ENCODE results near the gene PSAT1. TPM values are rescaled to one million over a fixed set of nuclear protein-coding genes. Genes with fewer than 3 reads are reported as not detected.

PSAT1 gene
- total RNA-seq = 1 to 10 TPM; 1.6 to 1.9 TPM

- Histone ChIP-seq H3K36me3 (no peaks in the 10 kb centered on the region), H3K27me3 (replicated peaks; ENCODE audit: insufficient read depth) (no peaks in the 10 kb centered on the region), H3K4me1 (ENCODE audit: control insufficient read depth in 1 of 2, low read depth in 2 of 2) (peaks cover 7 to 14% of the 10 kb centered on the region in 2 donors), H3K27ac (peak within 1 kb of the TSS in 1 of 2 donors; percentile 48), H3K4me3 (peak within 1 kb of the TSS; percentile 71), H3K9me3 (no peaks in the 10 kb centered on the region)
- TF ChIP-seq, protein P1, sequence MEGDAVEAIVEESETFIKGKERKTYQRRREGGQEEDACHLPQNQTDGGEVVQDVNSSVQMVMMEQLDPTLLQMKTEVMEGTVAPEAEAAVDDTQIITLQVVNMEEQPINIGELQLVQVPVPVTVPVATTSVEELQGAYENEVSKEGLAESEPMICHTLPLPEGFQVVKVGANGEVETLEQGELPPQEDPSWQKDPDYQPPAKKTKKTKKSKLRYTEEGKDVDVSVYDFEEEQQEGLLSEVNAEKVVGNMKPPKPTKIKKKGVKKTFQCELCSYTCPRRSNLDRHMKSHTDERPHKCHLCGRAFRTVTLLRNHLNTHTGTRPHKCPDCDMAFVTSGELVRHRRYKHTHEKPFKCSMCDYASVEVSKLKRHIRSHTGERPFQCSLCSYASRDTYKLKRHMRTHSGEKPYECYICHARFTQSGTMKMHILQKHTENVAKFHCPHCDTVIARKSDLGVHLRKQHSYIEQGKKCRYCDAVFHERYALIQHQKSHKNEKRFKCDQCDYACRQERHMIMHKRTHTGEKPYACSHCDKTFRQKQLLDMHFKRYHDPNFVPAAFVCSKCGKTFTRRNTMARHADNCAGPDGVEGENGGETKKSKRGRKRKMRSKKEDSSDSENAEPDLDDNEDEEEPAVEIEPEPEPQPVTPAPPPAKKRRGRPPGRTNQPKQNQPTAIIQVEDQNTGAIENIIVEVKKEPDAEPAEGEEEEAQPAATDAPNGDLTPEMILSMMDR (IDR thresholded peaks at IDR 0.05) = no peak
- ATAC-seq (ENCODE audit: insufficient number of reproducible peaks, low FRiP score, low read depth) (peak; percentile 74), DNase-seq (ENCODE audit: low spot score) (peak; percentile 32)
These were observed at the start of gene PSAT1 for GRCh38 chr9:78296893-78297671. TSS of gene PSAT1 (plus strand) at chr9:78297125. CDS start at chr9:78297211, 86 bp downstream.

GRCh38 chr9:78248635-78249034, 48.3 kb upstream of the PSAT1 start:
- H3K4me3 ChIP-seq = no peak overlapping the region
- no peaks in the 10 kb centered on the region for H3K4me1 ChIP-seq (ENCODE audit: control insufficient read depth in 1 of 2, low read depth in 2 of 2)
- TF ChIP-seq, protein P1 (IDR thresholded peaks at IDR 0.05) = no peak
- no peak overlapping the region for H3K27ac ChIP-seq
- ATAC-seq (ENCODE audit: insufficient number of reproducible peaks, low FRiP score, low read depth) = no peak
- no peak for DNase-seq (ENCODE audit: low spot score)
- no peaks in the 10 kb centered on the region for H3K36me3 ChIP-seq
- H3K27me3 ChIP-seq (replicated peaks; ENCODE audit: insufficient read depth) = no peaks in the 10 kb centered on the region
- H3K9me3 ChIP-seq = no peaks in the 10 kb centered on the region

- H3K4me3 ChIP-seq = no peak overlapping the region
- no peaks in the 10 kb centered on the region for H3K9me3 ChIP-seq
- no peaks in the 10 kb centered on the region for H3K36me3 ChIP-seq
- no peaks in the 10 kb centered on the region for H3K4me1 ChIP-seq (ENCODE audit: control insufficient read depth in 1 of 2, low read depth in 2 of 2)
- ATAC-seq (ENCODE audit: insufficient number of reproducible peaks, low FRiP score, low read depth) (no peak), DNase-seq (ENCODE audit: low spot score) (no peak)
- no peaks in the 10 kb centered on the region for H3K27me3 ChIP-seq (replicated peaks; ENCODE audit: insufficient read depth)
- TF ChIP-seq, protein P1 (IDR thresholded peaks at IDR 0.05) = no peak
- no peak overlapping the region for H3K27ac ChIP-seq
These were observed 47.4 kb upstream of the PSAT1 start for GRCh38 chr9:78249542-78249941.

DNA sequence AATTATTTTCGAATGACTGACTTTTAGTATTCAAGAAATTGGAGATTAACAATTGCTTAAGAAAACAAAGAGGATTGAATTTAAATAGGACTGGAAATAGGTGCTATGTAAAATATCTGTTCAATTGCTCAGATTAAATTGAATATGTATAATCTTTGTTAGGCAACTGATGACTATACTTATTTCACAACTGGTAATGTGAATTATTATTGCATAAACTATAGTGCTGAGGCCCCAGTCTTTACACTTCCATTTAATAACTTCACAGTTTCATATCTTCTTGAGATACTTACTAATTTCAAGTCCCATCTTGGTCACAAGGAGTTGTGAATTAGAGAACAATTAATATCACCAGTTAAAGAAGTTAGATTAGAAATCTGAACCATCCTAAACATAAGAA, 44.3 kb upstream of the PSAT1 start:
- DNase-seq (ENCODE audit: low spot score) (no peak), ATAC-seq (ENCODE audit: insufficient number of reproducible peaks, low FRiP score, low read depth) (no peak)
- Histone ChIP-seq H3K27ac (no peak overlapping the region), H3K27me3 (replicated peaks; ENCODE audit: insufficient read depth) (no peaks in the 10 kb centered on the region), H3K36me3 (no peaks in the 10 kb centered on the region), H3K4me1 (ENCODE audit: control insufficient read depth in 1 of 2, low read depth in 2 of 2) (no peaks in the 10 kb centered on the region), H3K9me3 (no peaks in the 10 kb centered on the region), H3K4me3 (no peak overlapping the region)
- TF ChIP-seq, protein P1 (IDR thresholded peaks at IDR 0.05) = no peak

DNA sequence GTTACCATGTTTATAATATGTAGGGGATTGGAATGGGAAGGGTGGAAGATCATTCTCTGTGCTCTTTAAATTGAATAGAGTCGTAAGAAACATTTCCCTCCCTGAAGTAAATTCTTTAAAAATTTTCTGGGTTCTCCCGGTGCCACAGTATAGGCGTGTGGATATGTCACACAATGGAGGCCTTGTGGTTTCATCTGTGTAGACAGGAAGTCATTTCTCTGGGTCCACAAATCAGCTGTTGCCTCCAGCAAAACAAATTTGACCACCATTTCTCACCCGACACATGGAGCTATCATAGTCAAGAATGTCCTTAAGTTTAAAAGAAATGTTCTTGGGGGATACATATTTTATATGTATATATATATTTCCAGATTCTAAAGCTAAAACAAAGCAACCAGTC, 43.6 kb upstream of the PSAT1 start:
- H3K27ac ChIP-seq = no peak overlapping the region
- DNase-seq (ENCODE audit: low spot score) = no peak
- H3K4me1 ChIP-seq (ENCODE audit: control insufficient read depth in 1 of 2, low read depth in 2 of 2) = no peaks in the 10 kb centered on the region
- no peaks in the 10 kb centered on the region for H3K9me3 ChIP-seq
- ATAC-seq (ENCODE audit: insufficient number of reproducible peaks, low FRiP score, low read depth) = no peak
- no peaks in the 10 kb centered on the region for H3K36me3 ChIP-seq
- TF ChIP-seq, protein P1 (IDR thresholded peaks at IDR 0.05) = no peak
- no peaks in the 10 kb centered on the region for H3K27me3 ChIP-seq (replicated peaks; ENCODE audit: insufficient read depth)
- no peak overlapping the region for H3K4me3 ChIP-seq

All from thoracic aorta (tissue), 2 donors.